ENCODE data around the gene SAPCD1.

SAPCD1 gene

GRCh38 chr6:31752739-31753319 is 9.6 kb upstream of the SAPCD1 start:
- no peak for DNase-seq (ENCODE audit: low read depth)

GRCh38 chr6:31758281-31758680 is 4.2 kb upstream of the SAPCD1 start:
- no peak for DNase-seq (ENCODE audit: low read depth)

DNA sequence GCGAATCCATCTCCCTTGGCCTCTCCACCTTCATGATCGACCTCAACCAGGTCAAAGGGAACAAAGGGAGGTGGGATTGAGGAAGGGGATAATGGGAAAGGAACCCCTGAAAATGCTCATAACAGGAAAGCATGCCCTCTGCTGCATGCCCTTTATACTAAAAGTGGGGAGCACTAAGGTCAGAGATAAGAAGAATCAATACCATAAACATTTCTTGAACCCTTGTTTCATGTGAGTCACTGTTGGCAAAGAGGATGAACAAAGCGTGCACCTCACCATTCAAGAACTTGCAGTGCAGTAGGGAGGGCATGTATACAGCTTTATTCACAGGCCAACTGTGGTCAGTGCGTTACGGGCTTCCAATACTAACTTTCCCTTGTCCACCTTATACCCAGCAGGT is 1.7 kb upstream of the SAPCD1 start:
- DNase-seq (ENCODE audit: low read depth): no peak

GRCh38 chr6:31761343-31761742 is 1.1 kb upstream of the SAPCD1 start:
- no peak for DNase-seq (ENCODE audit: low read depth)

GRCh38 chr6:31762878-31763618 is 592 bp downstream of the SAPCD1 start:
- DNase-seq (ENCODE audit: low read depth): no peak

- no peak for DNase-seq (ENCODE audit: low read depth)
Observed at GRCh38 chr6:31763619-31763940, 1.1 kb downstream of the SAPCD1 start.

GRCh38 chr6:31764198-31764597 is 1.7 kb downstream of the SAPCD1 start:
- no peak for DNase-seq (ENCODE audit: low read depth)

GRCh38 chr6:31765559-31765909 is 3.1 kb downstream of the SAPCD1 start:
- no peak for DNase-seq (ENCODE audit: low read depth)

- DNase-seq (ENCODE audit: low read depth): no peak
Observed at GRCh38 chr6:31765910-31766794, 3.7 kb downstream of the SAPCD1 start.

DNA sequence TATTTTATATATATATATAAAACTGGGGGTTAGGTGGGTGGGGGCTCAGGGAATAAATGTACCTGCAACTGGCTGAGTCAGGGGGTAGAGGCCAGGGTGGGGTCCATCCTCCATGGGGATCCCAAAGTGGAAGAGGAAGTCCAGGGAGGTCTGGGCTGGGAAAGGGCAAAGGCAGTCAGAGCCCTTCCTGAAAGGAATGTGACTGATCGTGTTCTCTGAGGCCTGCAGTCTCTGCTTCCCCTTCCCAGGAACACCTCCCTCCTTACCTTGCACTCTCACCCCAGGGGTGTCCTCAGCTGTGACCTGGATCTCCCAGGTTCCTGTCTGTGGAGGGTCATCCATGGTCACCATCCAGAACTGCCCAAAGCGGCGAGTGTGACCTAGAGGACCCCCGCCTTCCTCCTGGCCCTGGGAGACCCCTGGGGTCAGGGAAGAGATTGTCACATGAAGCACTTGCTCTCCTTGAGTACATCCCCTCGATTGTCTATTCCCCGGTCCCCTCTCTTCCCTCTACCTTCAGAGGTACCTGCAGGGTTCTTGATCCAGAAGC is 4.7 kb downstream of the SAPCD1 start:
- DNase-seq (ENCODE audit: low read depth): no peak

GRCh38 chr6:31768363-31769257 is 6.2 kb downstream of the SAPCD1 start:
- DNase-seq (ENCODE audit: low read depth): no peak

DNA sequence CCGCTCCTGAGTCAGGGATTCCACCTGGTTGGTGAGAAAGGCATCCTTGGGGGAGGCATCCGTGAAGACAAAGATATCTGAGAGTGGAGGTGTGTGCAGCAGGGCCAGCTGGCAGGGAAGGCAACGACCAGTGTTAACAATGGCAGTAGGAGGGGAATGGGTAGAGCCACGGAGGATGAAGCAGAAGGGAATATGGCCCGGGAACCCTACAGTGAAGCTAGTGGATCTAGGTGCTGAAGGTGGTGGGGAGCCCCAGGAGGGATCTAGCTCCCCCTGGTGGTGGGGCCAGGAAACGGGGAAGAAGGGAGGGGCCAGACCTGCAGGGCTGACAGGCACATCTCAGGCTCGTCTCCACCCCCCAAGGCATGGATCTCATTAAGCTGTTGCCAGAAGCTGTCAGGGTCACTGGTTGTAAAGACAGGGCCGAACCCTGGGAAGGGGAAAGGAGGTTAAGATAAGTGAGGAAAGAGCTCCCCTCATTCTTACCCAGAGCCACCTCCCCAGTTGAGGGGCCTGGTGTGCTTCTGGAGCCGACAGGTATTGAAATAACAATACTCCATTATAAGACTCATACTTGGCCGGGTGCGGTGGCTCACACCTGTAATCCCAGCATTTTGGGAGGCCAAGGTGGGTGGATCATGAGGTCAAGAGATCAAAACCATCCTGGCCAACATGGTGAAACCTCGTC is 7.4 kb downstream of the SAPCD1 start:
- DNase-seq (ENCODE audit: low read depth): peak; percentile 69

DNA sequence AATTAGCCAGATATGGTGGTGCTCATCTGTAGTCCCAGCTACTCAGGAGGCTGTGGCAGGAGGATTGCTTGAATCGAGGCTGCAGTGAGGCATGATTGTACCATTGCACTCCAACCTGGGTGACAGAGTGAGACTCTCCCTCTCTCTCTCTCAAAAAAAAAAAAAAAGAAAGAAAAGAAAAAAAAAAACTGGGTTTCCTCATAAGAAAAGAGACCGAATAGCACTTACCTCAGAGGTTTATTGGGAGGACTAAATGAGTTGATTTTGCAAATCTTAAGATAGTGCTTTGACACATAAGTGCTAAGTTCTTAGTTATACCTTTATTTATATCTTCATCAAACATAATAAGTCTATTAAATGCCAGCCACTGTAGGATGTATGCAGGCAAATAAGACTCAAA is 8.4 kb downstream of the SAPCD1 start:
- no peak for DNase-seq (ENCODE audit: low read depth)

- DNase-seq (ENCODE audit: low read depth): no peak
Observed at GRCh38 chr6:31771992-31772358, 9.5 kb downstream of the SAPCD1 start.

DNA sequence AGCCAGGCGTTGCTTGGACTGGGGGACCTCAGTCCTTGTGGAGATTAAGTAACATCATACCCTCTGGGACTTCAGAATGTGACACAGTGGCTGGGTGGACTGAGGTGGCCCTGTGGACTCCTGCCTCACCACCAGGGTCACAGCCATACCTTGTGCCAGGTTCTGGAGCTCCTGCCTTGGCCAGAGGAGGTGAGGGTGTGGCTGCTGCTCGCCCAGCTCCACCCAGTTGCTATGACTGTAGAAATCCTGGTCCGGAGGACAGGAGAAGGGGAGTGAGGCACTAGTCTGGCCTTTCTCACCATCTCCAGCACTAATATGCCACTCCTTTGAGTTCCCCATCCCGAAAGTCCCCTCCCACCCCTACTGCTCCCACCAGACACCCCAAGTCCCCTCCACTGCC is 12.7 kb downstream of the SAPCD1 start:
- DNase-seq (ENCODE audit: low read depth): no peak

- no peak for DNase-seq (ENCODE audit: low read depth)
Observed at GRCh38 chr6:31775633-31776484, 13.4 kb downstream of the SAPCD1 start.

DNA sequence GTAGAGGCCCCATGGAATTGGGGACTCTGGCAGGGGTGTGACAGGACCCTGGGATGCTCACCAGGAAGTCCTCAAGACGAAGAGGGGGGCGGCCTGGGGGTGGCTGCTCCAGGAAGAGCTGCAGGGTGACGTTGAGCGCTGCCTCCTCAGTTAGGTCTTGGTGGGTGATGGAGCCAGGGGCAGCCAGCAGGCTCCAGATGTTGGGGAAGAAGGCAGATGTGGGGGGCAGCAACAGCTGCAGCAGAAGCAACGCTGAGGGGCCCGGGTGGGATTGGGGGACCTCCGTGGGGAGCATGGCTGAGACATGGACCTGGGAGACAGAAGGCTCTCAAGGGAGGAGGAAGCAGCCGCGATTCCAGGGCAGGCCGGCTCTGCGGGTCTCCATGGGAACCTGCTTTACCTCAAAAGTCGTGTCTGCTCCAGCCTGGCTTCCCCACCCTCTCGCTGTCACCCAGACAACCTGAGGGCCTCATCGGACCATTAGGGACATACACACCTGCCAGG is 14.1 kb downstream of the SAPCD1 start:
- DNase-seq (ENCODE audit: low read depth): no peak

GRCh38 chr6:31776989-31777666 is 14.7 kb downstream of the SAPCD1 start, which contains the start of gene VWA7:
Gene VWA7 (minus strand): TSS chr6:31777328. CDS start chr6:31776779, 549 bp downstream.
- peak; percentile 71 for DNase-seq (ENCODE audit: low read depth)

- DNase-seq (ENCODE audit: low read depth): no peak
Observed at GRCh38 chr6:31777667-31778050, 15.2 kb downstream of the SAPCD1 start.

DNA sequence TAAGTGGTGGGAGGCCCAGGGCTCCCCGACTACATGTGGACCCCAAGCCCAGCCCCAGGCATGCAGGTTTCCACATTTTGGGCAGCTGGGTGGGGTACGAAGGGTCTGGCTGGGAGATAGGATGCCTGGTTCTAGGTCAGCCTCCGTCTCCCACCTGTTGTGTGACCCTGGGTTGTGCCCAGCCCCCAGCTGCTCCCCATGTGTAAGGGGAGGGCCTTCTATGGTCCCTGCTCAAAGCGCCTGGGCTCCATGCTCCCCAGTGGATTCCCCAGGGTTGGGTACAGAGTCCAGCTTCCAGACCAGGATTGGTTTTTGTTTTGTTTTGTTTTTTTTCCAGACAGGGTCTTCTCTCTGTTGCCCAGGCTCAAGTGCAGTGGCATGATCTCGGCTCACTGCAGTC is 15.7 kb downstream of the SAPCD1 start:
- no peak for DNase-seq (ENCODE audit: low read depth)
